ENCODE measurements around the gene PRELID2.

DNA sequence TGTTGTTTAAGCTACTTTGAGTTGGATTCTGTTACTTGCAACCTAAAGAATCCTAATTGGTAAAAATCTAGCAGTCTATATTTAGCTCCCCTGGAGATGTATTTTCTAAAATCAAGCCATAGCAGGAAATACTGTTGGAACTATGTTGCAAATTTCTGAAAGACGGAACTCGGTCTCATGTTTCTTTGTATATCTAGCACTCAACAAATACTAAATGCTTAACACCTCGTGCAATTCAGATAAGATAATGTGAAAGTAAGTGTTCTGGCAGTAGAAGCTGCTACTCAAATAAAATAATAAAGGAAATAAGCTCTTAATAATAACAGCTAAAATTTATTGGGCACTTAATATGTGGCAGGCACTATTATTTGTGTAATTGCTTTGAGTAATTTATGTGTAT is 10.9 kb upstream of the PRELID2 start:
- TF ChIP-seq EZH2 (IDR thresholded peaks at IDR 0.05; ENCODE audit: insufficient read depth, low read length): no peak
- TF ChIP-seq, protein P1, sequence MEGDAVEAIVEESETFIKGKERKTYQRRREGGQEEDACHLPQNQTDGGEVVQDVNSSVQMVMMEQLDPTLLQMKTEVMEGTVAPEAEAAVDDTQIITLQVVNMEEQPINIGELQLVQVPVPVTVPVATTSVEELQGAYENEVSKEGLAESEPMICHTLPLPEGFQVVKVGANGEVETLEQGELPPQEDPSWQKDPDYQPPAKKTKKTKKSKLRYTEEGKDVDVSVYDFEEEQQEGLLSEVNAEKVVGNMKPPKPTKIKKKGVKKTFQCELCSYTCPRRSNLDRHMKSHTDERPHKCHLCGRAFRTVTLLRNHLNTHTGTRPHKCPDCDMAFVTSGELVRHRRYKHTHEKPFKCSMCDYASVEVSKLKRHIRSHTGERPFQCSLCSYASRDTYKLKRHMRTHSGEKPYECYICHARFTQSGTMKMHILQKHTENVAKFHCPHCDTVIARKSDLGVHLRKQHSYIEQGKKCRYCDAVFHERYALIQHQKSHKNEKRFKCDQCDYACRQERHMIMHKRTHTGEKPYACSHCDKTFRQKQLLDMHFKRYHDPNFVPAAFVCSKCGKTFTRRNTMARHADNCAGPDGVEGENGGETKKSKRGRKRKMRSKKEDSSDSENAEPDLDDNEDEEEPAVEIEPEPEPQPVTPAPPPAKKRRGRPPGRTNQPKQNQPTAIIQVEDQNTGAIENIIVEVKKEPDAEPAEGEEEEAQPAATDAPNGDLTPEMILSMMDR (IDR thresholded peaks at IDR 0.05; ENCODE audit: insufficient read depth, low read depth, low read length): no peak

Measured in astrocyte (in vitro differentiated cells and primary cell).